SU-DHL-6 (cell line): ENCODE data around the gene PLEKHA5.

ENCODE experiments used
- CTCF ChIP-seq: fragments of 200-600 bp; sonication (generic); IDR thresholded peaks from one replicate; pipeline ENCODE4 v1.5.1; 2017; ENCODE audit warnings: antibody characterized with exemption, mild to moderate bottlenecking, low read length, moderate library complexity; ENCODE audit not compliant: insufficient read depth, poor library complexity, severe bottlenecking
- EZH2phosphoT487 ChIP-seq: fragments of 200-600 bp; sonication (generic), shearing (Covaris generic); conservative IDR thresholded peaks from 2 replicates; pipeline ENCODE4 v1.6.1; 2018; ENCODE audit warnings: mild to moderate bottlenecking, antibody characterized with exemption, low read length, moderate library complexity, mixed read lengths

- TF ChIP-seq CTCF (no peak), EZH2phosphoT487 (no peak)
These were observed 90.7 kb downstream of the PLEKHA5 start for GRCh38 chr12:19220205-19220604.
